NT2/D1 (cell line): Measurements from ENCODE around the gene PPM1B.

Experiments
- YY1 ChIP-seq: IDR thresholded peaks from 2 replicates; pipeline ENCODE4 v1.6.1; 2011; ENCODE audit not compliant: insufficient read length, insufficient read depth
- ZNF274 ChIP-seq: IDR thresholded peaks from 2 replicates; pipeline ENCODE4 v1.6.1; 2011; ENCODE audit warnings: mild to moderate bottlenecking, low read depth, low read length

GRCh38 chr2:44169155-44169898 lies 652 bp downstream of the PPM1B start:
- TF ChIP-seq YY1 (no peak), ZNF274 (no peak)
